OCI-LY3 (cell line): ENCODE measurements around the gene DEDD2.

ENCODE experiments used
- H2AFZ ChIP-seq: fragments of 200-600, 300-600 bp; shearing (Covaris generic); 2 replicates; pipeline ENCODE4 v1.6.0; 2014; ENCODE audit warnings: antibody characterized with exemption, low read depth, low read length
- H3K27ac ChIP-seq: fragments of 200-600, 300-600 bp; sonication (generic); 2 replicates; pipeline ENCODE4 v1.5.1; 2014; ENCODE audit warnings: mild to moderate bottlenecking, low read length, moderate library complexity, mixed read lengths
- H3K27me3 ChIP-seq: fragments of 200-600, 300-600 bp; sonication (generic); 2 replicates; pipeline ENCODE4 v1.6.1; 2014; ENCODE audit warnings: low read depth, low read length, mixed read lengths
- H3K36me3 ChIP-seq: fragments of 200-600, 300-600 bp; sonication (generic); replicated peaks from 2 replicates; pipeline ENCODE3; 2014; ENCODE audit warnings: low read depth, low read length, mixed read lengths
- H3K4me1 ChIP-seq: fragments of 300-600, 200-600 bp; sonication (generic); 2 replicates; pipeline ENCODE4 v1.6.1; 2014; ENCODE audit warnings: low read length, mixed read lengths
- H3K4me2 ChIP-seq: fragments of 200-600, 300-600 bp; sonication (generic); 2 replicates; pipeline ENCODE4 v1.6.1; 2014; ENCODE audit warnings: low read length, mixed read lengths
- H3K4me3 ChIP-seq: fragments of 300-600, 200-600 bp; sonication (generic); 2 replicates; pipeline ENCODE4 v1.5.1; 2014; ENCODE audit warnings: antibody characterized with exemption, mild to moderate bottlenecking, low read length, moderate library complexity
- H3K79me2 ChIP-seq: fragments of 300-600, 200-600 bp; shearing (Covaris generic); 2 replicates; pipeline ENCODE4 v1.6.1; 2014; ENCODE audit warnings: mild to moderate bottlenecking, low read length, mixed read lengths
- H3K9ac ChIP-seq: fragments of 300-600, 200-600 bp; shearing (Covaris generic); 2 replicates; pipeline ENCODE4 v1.6.0; 2014; ENCODE audit warnings: mild to moderate bottlenecking, low read length, moderate library complexity
- H3K9me3 ChIP-seq: fragments of 200-600, 300-600 bp; shearing (Covaris generic); 2 replicates; pipeline ENCODE4 v1.6.1; 2014; ENCODE audit warnings: low read length, mixed read lengths; ENCODE audit not compliant: insufficient read depth
- H4K20me1 ChIP-seq: fragments of 200-600, 300-600 bp; sonication (generic); 2 replicates; pipeline ENCODE4 v1.6.1; 2016; ENCODE audit warnings: low read length, mixed read lengths; ENCODE audit not compliant: insufficient read depth
- CTCF ChIP-seq: fragments of 200-600, 300-600 bp; sonication (generic); IDR thresholded peaks from 2 replicates; pipeline ENCODE4 v1.5.1; 2014; ENCODE audit warnings: antibody characterized with exemption, low read length, low read depth
- EZH2phosphoT487 ChIP-seq: fragments of 200-600 bp; shearing (Covaris generic); IDR thresholded peaks from 2 replicates; pipeline ENCODE4 v1.6.1; 2018; ENCODE audit warnings: antibody characterized with exemption, mixed run types, low read depth

Gene DEDD2

GRCh38 chr19:42149447-42150202 is 67.9 kb downstream of the DEDD2 start:
- no peaks in the 10 kb centered on the region for H3K27me3 ChIP-seq
- no peaks in the 10 kb centered on the region for H3K9me3 ChIP-seq
- no peak overlapping the region for H2AFZ ChIP-seq
- no peaks in the 10 kb centered on the region for H3K36me3 ChIP-seq
- no peak overlapping the region for H3K4me3 ChIP-seq
- no peaks in the 10 kb centered on the region for H3K79me2 ChIP-seq
- H4K20me1 ChIP-seq, result no peaks in the 10 kb centered on the region
- peak overlapping the region; percentile 42 for H3K4me2 ChIP-seq
- H3K9ac ChIP-seq, result no peak overlapping the region; the same call in 1 of the 2 replicates
- no peak overlapping the region for H3K27ac ChIP-seq
- peaks cover 24% of the 10 kb centered on the region for H3K4me1 ChIP-seq
- TF ChIP-seq EZH2phosphoT487 (no peak), CTCF (no peak)
